HL-60 (cell line): ENCODE data around the gene AGGF1.

Source experiments
- DNase-seq, 2 experiments: peaks; one replicate each; pipeline ENCODE4 v3.0.0-alpha.2; 2010 to 2020; ENCODE audit warnings: low read depth in 1 of 2, low spot score in 1 of 2
- H3K27ac ChIP-seq: fragments of 250-450 bp; sonication (Bioruptor Pico); replicated peaks from 2 replicates; pipeline ENCODE4 v1.5.1; 2020; ENCODE audit warnings: mild to moderate bottlenecking, moderate library complexity
- H3K27me3 ChIP-seq: fragments of 250-450 bp; sonication (Bioruptor Pico); 2 replicates; pipeline ENCODE4 v1.5.1; 2021; ENCODE audit warnings: mild to moderate bottlenecking, moderate library complexity; ENCODE audit not compliant: insufficient read depth, poor library complexity, severe bottlenecking
- H3K4me3 ChIP-seq: replicated peaks from 2 replicates; pipeline ENCODE4 v1.5.1; 2011; ENCODE audit warnings: mild to moderate bottlenecking, control low read depth, low read length; ENCODE audit not compliant: insufficient read depth
- GABPA ChIP-seq: IDR thresholded peaks from 2 replicates; pipeline ENCODE4 v1.6.1; 2012; ENCODE audit warnings: low read depth
- POLR2AphosphoS5 ChIP-seq: IDR thresholded peaks from 2 replicates; pipeline ENCODE4 v1.6.1; 2012; ENCODE audit warnings: low read depth
- REST ChIP-seq: IDR thresholded peaks from 2 replicates; pipeline ENCODE4 v1.6.1; 2012; ENCODE audit warnings: low read depth; ENCODE audit not compliant: insufficient replicate concordance
- SPI1 ChIP-seq: IDR thresholded peaks from 2 replicates; pipeline ENCODE4 v1.6.1; 2012; ENCODE audit warnings: low read depth, mild to moderate bottlenecking, borderline replicate concordance
- TF ChIP-seq, protein P1 (sequence below): IDR thresholded peaks from one replicate; pipeline ENCODE4 v1.5.1; 2011; ENCODE audit warnings: low read length, control low read depth, inconsistent platforms; ENCODE audit not compliant: insufficient read depth

The AGGF1 gene

GRCh38 chr5:77031891-77032290 is 1.7 kb downstream of the AGGF1 start:
- H3K4me3 ChIP-seq, result no peak overlapping the region
- H3K27ac ChIP-seq, result no peak overlapping the region
- TF ChIP-seq, protein P1, sequence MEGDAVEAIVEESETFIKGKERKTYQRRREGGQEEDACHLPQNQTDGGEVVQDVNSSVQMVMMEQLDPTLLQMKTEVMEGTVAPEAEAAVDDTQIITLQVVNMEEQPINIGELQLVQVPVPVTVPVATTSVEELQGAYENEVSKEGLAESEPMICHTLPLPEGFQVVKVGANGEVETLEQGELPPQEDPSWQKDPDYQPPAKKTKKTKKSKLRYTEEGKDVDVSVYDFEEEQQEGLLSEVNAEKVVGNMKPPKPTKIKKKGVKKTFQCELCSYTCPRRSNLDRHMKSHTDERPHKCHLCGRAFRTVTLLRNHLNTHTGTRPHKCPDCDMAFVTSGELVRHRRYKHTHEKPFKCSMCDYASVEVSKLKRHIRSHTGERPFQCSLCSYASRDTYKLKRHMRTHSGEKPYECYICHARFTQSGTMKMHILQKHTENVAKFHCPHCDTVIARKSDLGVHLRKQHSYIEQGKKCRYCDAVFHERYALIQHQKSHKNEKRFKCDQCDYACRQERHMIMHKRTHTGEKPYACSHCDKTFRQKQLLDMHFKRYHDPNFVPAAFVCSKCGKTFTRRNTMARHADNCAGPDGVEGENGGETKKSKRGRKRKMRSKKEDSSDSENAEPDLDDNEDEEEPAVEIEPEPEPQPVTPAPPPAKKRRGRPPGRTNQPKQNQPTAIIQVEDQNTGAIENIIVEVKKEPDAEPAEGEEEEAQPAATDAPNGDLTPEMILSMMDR, result no peak
- no peak for TF ChIP-seq REST
- no peak for TF ChIP-seq SPI1
- TF ChIP-seq POLR2AphosphoS5, result no peak
- TF ChIP-seq GABPA, result no peak
- H3K27me3 ChIP-seq, result no peaks in the 10 kb centered on the region
- DNase-seq, result no peak

DNA sequence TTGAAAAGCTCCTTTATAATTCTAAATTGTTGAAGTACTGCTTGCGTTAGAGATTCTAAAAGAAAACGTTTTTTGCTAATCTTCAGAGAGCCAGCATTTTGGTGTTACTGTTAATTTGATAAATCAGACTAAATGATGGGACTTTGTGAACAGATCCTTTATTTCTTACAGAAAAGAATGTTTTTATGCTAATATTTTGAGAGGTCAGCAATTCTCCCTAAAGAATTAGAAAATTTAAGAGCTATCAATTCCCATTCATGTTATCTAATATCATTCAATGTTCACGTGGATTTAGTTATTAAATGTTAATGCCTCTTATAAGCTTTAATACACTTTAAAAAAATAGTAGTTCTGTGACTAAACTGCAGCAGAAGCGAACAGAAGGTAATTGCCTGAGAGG is 2.4 kb downstream of the AGGF1 start:
- Histone ChIP-seq H3K4me3 (no peak overlapping the region), H3K27me3 (no peaks in the 10 kb centered on the region), H3K27ac (no peak overlapping the region)
- TF ChIP-seq GABPA, result no peak
- no peak for TF ChIP-seq SPI1
- TF ChIP-seq, protein P1, result no peak
- no peak for TF ChIP-seq POLR2AphosphoS5
- TF ChIP-seq REST, result no peak
- no peak for DNase-seq

GRCh38 chr5:77033338-77033737 is 3.1 kb downstream of the AGGF1 start:
- TF ChIP-seq SPI1 (no peak), REST (no peak), POLR2AphosphoS5 (no peak), GABPA (no peak)
- TF ChIP-seq, protein P1, result no peak
- H3K4me3 ChIP-seq, result no peak overlapping the region
- no peak overlapping the region for H3K27ac ChIP-seq
- no peaks in the 10 kb centered on the region for H3K27me3 ChIP-seq
- no peak for DNase-seq
